Osteoblast (primary cell): ENCODE measurements around the gene TRAM2. TPM values are rescaled to one million over a fixed set of nuclear protein-coding genes. Genes with fewer than 3 reads are reported as not detected.

Experiments
- DNase-seq: peaks from one replicate; pipeline ENCODE4 v3.0.0; 2011; ENCODE audit warnings: low spot score, mixed read lengths; ENCODE audit not compliant: insufficient read length; ENCODE audit errors: missing footprints
- H2AFZ ChIP-seq: 2 replicates; pipeline ENCODE4 v1.6.0; 2011; ENCODE audit warnings: mild to moderate bottlenecking, low read length
- H3K27ac ChIP-seq: 2 replicates; pipeline ENCODE4 v1.5.1; 2011; ENCODE audit warnings: mild to moderate bottlenecking, low read depth, low read length, moderate library complexity
- H3K27me3 ChIP-seq: 2 replicates; pipeline ENCODE4 v1.6.0; 2012; ENCODE audit warnings: mild to moderate bottlenecking, control low read depth, inconsistent platforms, low read length, moderate library complexity; ENCODE audit not compliant: insufficient read depth
- H3K36me3 ChIP-seq: 2 replicates; pipeline ENCODE4 v1.5.1; 2011; ENCODE audit warnings: mild to moderate bottlenecking, low read length, control low read depth, moderate library complexity; ENCODE audit not compliant: insufficient read depth
- H3K4me1 ChIP-seq: 2 replicates; pipeline ENCODE4 v1.5.1; 2011; ENCODE audit warnings: mild to moderate bottlenecking, low read length, control low read depth, moderate library complexity; ENCODE audit not compliant: insufficient read depth
- H3K4me2 ChIP-seq: 2 replicates; pipeline ENCODE4 v1.6.0; 2011; ENCODE audit warnings: mild to moderate bottlenecking, low read length; ENCODE audit not compliant: insufficient read depth
- H3K4me3 ChIP-seq: fragments of 200-600 bp; sonication (generic); 3 replicates; pipeline ENCODE4 v1.5.1; 2012; ENCODE audit warnings: mild to moderate bottlenecking, low read length, inconsistent platforms; ENCODE audit not compliant: insufficient read depth
- H3K79me2 ChIP-seq: 2 replicates; pipeline ENCODE4 v1.6.0; 2012; ENCODE audit warnings: mild to moderate bottlenecking, low read length, control low read depth, inconsistent platforms; ENCODE audit not compliant: insufficient read depth
- H3K9me3 ChIP-seq: 2 replicates; pipeline ENCODE4 v1.5.1; 2011; ENCODE audit warnings: low read depth, low read length, control low read depth
- H4K20me1 ChIP-seq: 2 replicates; pipeline ENCODE4 v1.6.0; 2012; ENCODE audit warnings: mild to moderate bottlenecking, low read length, control low read depth; ENCODE audit not compliant: insufficient read depth
- total RNA-seq: library from RNA; depleted of rRNA; stranded (reverse); fragments of >200 nt; gene quantifications from 2 replicates; pipeline ENCODE4 v1.2.3, GENCODE V29; 2012
- TF ChIP-seq, protein P1 (sequence below): IDR thresholded peaks from 2 replicates; pipeline ENCODE4 v1.5.1; 2011; ENCODE audit warnings: mild to moderate bottlenecking, low read depth, low read length, moderate library complexity; ENCODE audit errors: extremely low read depth

Gene TRAM2
- total RNA-seq, 1 donor: 155 TPM

DNA sequence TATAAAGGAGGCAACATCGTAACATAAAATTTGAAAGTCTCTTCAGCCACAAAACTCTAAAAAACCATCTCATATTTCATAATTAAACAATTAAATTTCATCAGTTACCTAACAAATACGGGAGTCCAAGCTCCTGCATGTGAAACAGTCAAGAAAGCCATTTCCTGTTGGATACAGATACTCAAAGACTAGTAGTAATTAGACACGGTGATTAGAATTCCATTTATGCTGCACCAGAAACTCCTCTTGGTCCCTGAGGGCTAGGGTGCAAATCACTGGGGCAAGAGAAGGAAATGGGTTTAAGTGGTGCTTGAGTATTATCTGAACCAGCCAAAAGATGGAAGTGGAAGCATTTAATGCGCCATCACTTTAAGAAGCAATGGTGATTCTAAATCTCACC is 27.4 kb downstream of the TRAM2 start:
- Histone ChIP-seq H3K27ac (peak overlapping the region; percentile 82), H3K4me3 (no peak overlapping the region), H3K27me3 (no peaks in the 10 kb centered on the region), H3K79me2 (peaks cover 100% of the 10 kb centered on the region), H3K4me1 (peaks cover 97% of the 10 kb centered on the region), H3K9me3 (no peaks in the 10 kb centered on the region), H2AFZ (no peak overlapping the region), H3K36me3 (peaks cover 43% of the 10 kb centered on the region), H4K20me1 (peaks cover 12% of the 10 kb centered on the region), H3K4me2 (no peak overlapping the region)
- TF ChIP-seq, protein P1, sequence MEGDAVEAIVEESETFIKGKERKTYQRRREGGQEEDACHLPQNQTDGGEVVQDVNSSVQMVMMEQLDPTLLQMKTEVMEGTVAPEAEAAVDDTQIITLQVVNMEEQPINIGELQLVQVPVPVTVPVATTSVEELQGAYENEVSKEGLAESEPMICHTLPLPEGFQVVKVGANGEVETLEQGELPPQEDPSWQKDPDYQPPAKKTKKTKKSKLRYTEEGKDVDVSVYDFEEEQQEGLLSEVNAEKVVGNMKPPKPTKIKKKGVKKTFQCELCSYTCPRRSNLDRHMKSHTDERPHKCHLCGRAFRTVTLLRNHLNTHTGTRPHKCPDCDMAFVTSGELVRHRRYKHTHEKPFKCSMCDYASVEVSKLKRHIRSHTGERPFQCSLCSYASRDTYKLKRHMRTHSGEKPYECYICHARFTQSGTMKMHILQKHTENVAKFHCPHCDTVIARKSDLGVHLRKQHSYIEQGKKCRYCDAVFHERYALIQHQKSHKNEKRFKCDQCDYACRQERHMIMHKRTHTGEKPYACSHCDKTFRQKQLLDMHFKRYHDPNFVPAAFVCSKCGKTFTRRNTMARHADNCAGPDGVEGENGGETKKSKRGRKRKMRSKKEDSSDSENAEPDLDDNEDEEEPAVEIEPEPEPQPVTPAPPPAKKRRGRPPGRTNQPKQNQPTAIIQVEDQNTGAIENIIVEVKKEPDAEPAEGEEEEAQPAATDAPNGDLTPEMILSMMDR: no peak
- DNase-seq: no peak

DNA sequence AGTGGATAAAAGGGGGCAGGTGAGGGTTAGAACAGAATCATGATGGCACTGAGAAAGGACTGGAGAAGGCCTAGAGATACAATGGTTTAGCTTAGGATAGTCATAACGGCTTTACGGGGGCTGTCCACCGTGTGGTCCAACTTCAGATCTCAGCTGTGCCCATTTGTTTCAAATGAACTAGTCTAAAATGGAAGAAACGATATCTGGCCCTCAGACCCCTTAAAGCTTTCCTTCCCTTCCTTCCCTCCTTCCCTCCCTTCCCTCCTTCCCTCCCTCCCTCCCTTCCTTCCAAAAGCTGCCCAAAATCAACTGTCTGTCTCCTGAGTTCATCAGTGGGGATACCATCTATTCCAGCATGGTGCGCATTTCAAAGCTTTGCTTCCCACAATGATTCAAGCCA is 27.9 kb downstream of the TRAM2 start:
- peaks cover 99% of the 10 kb centered on the region for H3K4me1 ChIP-seq
- H3K9me3 ChIP-seq: no peaks in the 10 kb centered on the region
- H3K79me2 ChIP-seq: peaks cover 100% of the 10 kb centered on the region
- H4K20me1 ChIP-seq: peaks cover 12% of the 10 kb centered on the region
- peaks cover 46% of the 10 kb centered on the region for H3K36me3 ChIP-seq
- peak overlapping the region; percentile 82 for H3K27ac ChIP-seq
- H2AFZ ChIP-seq: no peak overlapping the region
- TF ChIP-seq, protein P1: no peak
- H3K4me2 ChIP-seq: no peak overlapping the region
- H3K27me3 ChIP-seq: no peaks in the 10 kb centered on the region
- no peak overlapping the region for H3K4me3 ChIP-seq
- no peak for DNase-seq

DNA sequence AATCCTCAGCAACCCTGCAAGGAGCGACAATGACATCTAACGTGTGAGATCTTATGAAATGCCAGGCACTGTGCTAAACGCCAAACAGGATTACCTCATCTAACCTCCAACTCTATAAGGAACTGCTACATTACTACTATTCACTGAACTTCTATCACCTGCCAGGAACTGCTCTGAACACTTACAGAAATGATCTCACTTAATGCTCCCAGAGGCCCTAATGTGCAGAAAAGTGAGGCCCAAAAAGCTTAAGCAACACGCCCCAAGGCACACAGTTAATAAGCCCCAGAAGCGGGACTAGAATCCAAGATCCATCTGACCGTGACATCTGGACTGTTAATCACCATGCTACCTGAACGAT is 28.5 kb downstream of the TRAM2 start:
- no peak overlapping the region for H2AFZ ChIP-seq
- peak overlapping the region; percentile 82 for H3K27ac ChIP-seq
- H4K20me1 ChIP-seq: peaks cover 11% of the 10 kb centered on the region
- TF ChIP-seq, protein P1: no peak
- H3K79me2 ChIP-seq: peaks cover 99% of the 10 kb centered on the region
- H3K4me1 ChIP-seq: peaks cover 99% of the 10 kb centered on the region
- DNase-seq: no peak
- H3K36me3 ChIP-seq: peaks cover 47% of the 10 kb centered on the region
- H3K4me2 ChIP-seq: no peak overlapping the region
- no peaks in the 10 kb centered on the region for H3K9me3 ChIP-seq
- no peak overlapping the region for H3K4me3 ChIP-seq
- no peaks in the 10 kb centered on the region for H3K27me3 ChIP-seq

DNA sequence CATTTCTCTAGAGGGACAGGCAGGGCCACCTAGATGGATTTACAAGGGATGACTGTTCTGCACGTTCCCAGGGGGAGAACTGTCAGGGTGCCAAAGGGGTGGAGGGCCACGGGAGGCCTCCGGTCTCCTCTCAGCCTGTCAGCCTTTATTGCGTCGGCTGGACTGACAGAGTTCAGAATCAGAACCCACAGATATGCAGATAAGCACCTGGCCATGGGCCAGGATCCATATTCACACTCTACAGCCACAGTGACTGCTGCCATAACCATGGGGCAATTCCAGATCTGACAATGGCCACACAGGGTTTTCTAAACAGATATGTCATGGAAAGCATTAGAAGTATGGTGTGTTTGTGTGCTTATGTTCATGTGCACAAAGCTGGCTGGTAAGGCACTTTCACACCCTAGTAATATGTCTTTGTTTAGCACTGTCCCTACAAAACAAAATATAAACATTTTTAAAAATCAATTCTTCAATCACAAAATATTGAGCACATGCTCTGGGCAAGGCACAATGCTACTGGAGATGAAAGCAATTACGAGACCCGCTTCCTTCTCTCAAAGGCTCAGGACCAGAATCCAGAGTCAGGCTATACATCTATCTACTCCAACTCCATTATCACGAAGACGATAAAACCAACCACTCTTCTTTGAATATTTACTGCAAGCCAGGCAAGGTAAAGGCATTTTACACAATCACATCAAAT is 29.1 kb downstream of the TRAM2 start:
- TF ChIP-seq, protein P1: no peak
- DNase-seq: no peak
- Histone ChIP-seq H3K36me3 (peaks cover 47% of the 10 kb centered on the region), H3K9me3 (no peaks in the 10 kb centered on the region), H3K27me3 (no peaks in the 10 kb centered on the region), H4K20me1 (peaks cover 9% of the 10 kb centered on the region), H3K4me1 (peaks cover 99% of the 10 kb centered on the region), H2AFZ (no peak overlapping the region), H3K4me3 (no peak overlapping the region), H3K79me2 (peaks cover 99% of the 10 kb centered on the region), H3K4me2 (peak overlapping the region; percentile 25), H3K27ac (peak overlapping the region; percentile 82)
